T-helper 1 cell (primary cell): Measurements from ENCODE around the gene NRL.
A peak's percentile ranks its signal among the peaks of the same experiment; 100 is the strongest.

ENCODE experiments used
- DNase-seq, 5 donors: peaks; one replicate each; pipeline ENCODE4 v3.0.0-alpha.2; 2012 to 2020

NRL gene

DNA sequence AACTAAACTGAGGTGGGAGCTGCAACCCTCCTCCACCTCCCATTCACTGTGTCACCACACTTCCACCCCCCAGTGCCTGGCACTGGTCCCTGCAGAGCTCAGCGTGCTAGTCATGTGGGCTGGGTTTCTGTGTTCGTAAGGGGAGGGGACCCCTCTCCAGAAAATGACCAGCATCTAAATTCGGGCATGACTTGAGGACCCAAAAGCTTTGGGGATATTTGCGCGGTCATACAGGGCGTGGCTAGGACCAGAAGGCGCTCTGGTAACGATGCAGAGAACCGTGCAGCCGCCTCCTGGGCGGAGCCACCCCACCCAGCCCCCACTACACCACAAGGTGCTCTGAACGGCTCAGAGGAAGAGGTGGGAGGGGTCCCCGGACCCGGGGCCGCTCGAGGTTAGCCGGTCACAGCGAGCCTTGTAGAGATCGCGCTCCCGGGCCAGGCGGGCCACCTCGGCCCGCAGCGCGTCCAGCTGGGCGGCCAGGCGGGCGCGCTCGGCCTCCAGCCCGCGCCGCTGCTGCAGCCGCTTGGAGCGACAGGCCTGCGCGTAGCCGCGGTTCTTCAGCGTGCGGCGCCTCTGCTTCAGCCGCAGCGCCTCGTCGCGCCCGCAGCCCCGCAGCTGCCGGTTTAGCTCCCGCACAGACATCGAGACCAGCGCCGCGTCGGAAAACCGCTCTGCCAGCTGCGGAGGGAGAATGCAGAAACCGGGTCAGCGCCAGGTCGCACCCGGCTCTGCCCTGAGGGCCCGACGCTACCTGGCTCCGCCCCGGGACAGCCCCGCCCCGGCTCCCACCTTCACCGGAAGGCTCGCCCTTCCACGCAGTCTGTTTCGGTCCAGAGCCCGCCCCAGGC lies 33.6 kb downstream of the NRL start:
- peak; percentile 41 to 80 (median 43) for DNase-seq

DNA sequence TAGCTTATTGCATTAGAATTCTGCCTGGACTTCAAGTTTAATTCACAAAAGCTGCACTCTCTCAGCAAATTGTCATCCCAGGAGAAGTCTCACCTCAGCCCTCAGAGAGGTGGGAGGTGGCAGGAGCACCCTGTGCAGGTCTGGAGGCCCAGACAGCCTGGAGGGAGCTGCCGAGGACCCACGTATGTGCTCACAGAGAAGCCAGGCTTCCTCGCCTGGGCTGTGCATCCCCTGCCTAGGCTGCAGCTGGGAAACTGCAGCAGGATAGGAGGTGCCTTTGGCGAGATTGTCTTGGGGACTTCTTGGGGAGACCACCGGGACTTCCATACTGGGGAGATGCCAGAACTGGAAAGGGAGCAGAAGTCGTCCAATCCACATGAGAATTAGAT lies 34.6 kb downstream of the NRL start:
- DNase-seq, result no peak

DNA sequence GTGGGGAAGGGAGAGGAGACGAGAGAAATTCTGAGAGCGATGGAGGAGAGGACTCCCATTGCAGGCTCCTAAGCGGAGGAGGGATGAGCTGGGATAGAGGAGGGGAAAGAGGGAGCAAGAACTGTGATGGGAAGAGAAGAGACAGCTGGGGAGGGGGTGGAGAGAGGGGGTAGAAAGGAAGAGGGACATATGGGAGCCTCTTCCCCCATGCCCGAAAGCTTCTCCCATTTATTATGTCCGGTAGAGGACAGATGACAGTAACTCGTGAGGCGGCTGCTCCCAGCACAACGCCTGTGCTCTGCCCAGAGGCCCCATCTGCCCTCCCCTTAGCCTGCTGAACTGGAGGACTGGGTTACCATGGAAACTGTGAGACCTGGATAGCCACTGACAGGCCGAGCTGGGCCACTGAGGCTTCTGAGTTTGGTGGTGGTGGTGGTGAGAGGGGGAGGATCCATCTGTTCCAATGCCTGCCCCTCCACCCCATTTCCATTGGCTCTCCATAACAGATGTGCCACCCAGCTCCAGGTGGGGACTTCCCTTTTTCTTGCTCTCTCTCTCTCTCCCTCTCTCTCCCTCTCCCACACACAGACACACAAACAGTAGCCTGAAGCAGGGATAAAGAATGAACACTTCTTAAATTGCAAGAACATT lies 35.1 kb downstream of the NRL start:
- DNase-seq, result no peak

DNA sequence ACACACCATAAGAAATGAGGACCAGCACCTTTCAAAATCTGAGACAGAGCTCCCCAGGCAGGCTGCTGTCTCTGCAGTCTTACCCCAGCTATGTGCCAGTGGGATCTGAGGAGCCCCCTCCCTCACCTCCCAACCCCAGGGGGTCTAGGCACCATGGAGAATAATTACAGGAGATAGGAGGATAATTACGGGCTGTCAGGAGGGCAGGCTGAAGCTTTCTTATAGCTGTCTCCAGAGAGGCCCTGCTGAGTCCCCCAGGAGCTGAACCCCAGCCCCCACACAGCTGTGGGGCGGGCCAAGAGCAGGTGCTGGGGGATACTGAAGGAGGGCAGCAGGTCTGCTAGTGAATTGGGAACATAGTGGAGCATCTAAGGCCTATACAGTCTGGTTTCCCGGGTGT lies 36.6 kb downstream of the NRL start:
- no peak for DNase-seq

GRCh38 chr14:24077086-24077485 lies 37.7 kb downstream of the NRL start:
- DNase-seq, result no peak

GRCh38 chr14:24076302-24076601 lies 38.5 kb downstream of the NRL start:
- DNase-seq, result no peak

GRCh38 chr14:24075485-24076301 lies 39.1 kb downstream of the NRL start:
- no peak for DNase-seq

DNA sequence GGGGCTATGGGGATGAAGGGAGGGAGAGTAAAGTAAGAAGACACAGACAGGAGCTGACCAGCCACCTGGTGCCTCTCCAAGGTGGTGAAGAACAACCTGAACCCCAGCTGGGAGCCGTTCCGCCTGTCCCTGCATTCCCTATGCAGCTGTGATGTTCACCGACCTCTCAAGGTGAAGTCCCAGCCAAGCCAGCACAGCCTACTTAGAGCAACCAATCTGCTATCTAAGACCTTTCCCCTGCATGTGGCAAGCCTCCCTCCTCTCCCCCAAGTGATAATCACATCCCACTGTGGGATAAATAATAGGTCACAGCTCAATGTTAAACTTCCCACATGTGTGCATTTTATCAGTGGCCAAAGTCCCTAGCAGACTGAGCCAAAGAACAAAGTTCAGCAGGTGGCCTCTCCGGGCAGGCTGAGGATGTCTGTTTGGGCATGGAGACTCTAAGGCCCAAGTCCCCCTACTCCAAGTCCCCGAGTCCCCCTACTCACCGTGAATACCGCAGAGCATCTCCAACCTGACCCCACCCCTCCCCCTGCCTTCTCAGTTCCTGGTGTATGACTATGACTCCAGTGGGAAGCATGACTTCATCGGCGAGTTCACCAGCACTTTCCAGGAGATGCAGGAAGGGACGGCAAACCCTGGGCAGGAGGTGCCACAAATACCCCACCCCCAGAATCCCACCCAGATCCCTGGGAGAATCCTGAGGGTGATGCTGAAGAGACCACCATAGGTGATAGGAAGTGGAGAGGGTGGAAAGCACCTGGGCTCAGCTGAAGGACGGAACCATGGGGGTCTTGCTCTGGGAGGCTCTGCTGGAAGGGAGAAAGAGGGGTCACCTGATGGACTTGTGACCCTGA lies 39.9 kb downstream of the NRL start:
- DNase-seq, result no peak

DNA sequence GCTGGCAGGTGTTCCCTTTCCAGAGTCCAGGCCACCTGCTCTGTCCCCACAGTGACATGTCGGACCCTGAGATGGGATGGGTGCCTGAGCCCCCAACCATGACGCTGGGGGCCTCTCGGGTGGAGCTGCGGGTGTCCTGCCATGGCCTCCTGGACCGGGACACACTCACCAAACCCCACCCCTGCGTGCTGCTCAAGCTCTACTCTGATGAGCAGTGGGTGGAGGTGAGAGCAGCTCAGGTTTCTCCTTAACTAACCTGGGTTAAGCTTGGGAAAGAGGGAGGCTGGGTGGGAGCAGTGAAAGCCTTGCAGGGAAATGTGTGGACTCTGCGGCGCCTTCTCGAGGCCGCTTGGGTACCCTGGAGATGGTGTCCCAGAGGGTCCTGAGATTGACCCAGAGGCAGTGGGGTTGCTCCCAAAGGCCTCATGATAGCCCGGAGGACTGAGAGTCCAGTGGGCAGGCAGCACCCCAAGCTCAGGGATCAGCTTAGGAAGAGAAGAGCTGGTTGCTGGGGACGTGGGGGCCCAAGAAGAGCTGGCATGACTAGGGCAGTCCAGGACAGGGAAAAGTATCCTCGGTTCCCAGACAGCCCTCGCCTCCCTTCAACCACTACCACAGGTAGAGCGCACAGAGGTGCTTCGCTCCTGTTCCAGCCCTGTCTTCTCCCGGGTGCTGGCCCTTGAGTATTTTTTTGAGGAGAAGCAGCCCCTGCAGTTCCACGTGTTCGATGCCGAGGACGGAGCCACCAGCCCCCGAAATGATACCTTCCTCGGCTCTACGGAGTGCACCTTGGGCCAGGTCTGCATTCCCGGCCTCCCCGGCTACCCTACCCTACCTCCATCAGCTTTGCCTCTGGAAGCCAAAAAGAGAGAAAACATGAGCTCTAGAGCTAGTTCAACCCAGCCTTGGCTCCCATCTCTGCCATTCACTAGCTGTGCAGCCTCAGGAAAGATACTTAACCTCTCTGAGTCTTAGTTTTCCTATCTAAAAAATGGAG lies 41.6 kb downstream of the NRL start:
- DNase-seq, result no peak

DNA sequence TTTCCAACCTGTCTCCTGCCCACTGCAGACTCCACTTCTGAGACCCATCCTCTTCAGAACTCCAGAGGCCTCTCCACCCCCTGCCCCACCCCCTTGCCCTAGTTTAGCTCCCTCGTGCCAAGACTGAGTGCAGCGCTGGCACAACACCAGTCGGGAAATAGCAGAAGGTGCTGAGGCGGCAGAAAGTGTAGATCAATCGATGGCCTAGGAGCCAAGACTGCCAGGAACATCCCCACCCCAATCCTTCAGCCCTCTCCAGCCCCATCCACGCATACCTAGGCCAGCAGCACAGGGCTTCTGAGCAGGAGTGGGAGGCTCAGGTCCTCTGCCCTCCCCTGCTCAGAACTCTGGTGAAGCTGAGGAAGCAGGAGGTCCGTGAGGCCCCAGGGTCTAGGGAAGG lies 42.3 kb downstream of the NRL start:
- no peak for DNase-seq

GRCh38 chr14:24071836-24072430 lies 42.8 kb downstream of the NRL start:
- no peak for DNase-seq

- DNase-seq, result no peak
These were observed 43.5 kb downstream of the NRL start, which contains the start of gene CPNE6 for GRCh38 chr14:24071144-24071697. CPNE6 (plus strand) TSS chr14:24071562; CDS start chr14:24072937, 1,375 bp downstream.

GRCh38 chr14:24070285-24071143 lies 44.2 kb downstream of the NRL start:
- no peak for DNase-seq

GRCh38 chr14:24069411-24069735 lies 45.4 kb downstream of the NRL start:
- no peak for DNase-seq

GRCh38 chr14:24068711-24069410 lies 45.9 kb downstream of the NRL start:
- no peak for DNase-seq

GRCh38 chr14:24067133-24068082 lies 47.3 kb downstream of the NRL start:
- DNase-seq, result no peak

GRCh38 chr14:24066496-24067132 lies 48.1 kb downstream of the NRL start:
- DNase-seq, result no peak
